MM.1S (cell line): ENCODE data around the gene FAM107B.

ENCODE experiments used
- DNase-seq: peaks from one replicate; pipeline ENCODE4 v3.0.0-alpha.2; 2015
- H2AFZ ChIP-seq: fragments of 300-600 bp; sonication (generic); 2 replicates; pipeline ENCODE4 v1.6.0; 2016; ENCODE audit warnings: antibody characterized with exemption, low read length
- H3F3A ChIP-seq: fragments of 300-600 bp; sonication (generic); 2 replicates; pipeline ENCODE4 v1.6.1; 2016; ENCODE audit warnings: mild to moderate bottlenecking, antibody characterized with exemption, low read length, moderate library complexity, mixed read lengths; ENCODE audit not compliant: insufficient read depth
- H3K27ac ChIP-seq: fragments of 300-600 bp; sonication (generic); 2 replicates; pipeline ENCODE4 v1.5.1; 2016; ENCODE audit warnings: mild to moderate bottlenecking, low read length
- H3K27me3 ChIP-seq: fragments of 300-600 bp; sonication (generic); replicated peaks from 2 replicates; pipeline ENCODE4 v1.6.0; 2016; ENCODE audit warnings: low read length; ENCODE audit not compliant: insufficient read depth
- H3K36me3 ChIP-seq: fragments of 300-600 bp; sonication (generic); replicated peaks from 2 replicates; pipeline ENCODE4 v1.6.1; 2016; ENCODE audit warnings: mild to moderate bottlenecking, low read length, mixed read lengths; ENCODE audit not compliant: insufficient read depth
- H3K4me1 ChIP-seq: fragments of 300-600 bp; sonication (generic); 2 replicates; pipeline ENCODE4 v1.6.1; 2016; ENCODE audit warnings: low read length, mixed read lengths
- H3K4me2 ChIP-seq: fragments of 300-600 bp; sonication (generic); 2 replicates; pipeline ENCODE4 v1.6.0; 2016; ENCODE audit warnings: low read depth, low read length
- H3K4me3 ChIP-seq: fragments of 300-600 bp; sonication (generic); 2 replicates; pipeline ENCODE4 v1.5.1; 2016; ENCODE audit warnings: low read length, mixed read lengths
- H3K79me2 ChIP-seq: fragments of 300-600 bp; sonication (generic); 2 replicates; pipeline ENCODE4 v1.6.1; 2016; ENCODE audit warnings: mixed run types, low read length, mixed read lengths
- H3K9ac ChIP-seq: fragments of 300-600 bp; sonication (generic); 2 replicates; pipeline ENCODE4 v1.6.1; 2016; ENCODE audit warnings: low read length, mixed read lengths
- H3K9me2 ChIP-seq: fragments of 300-600 bp; sonication (generic); replicated peaks from 2 replicates; pipeline ENCODE4 v1.6.1; 2016; ENCODE audit warnings: mild to moderate bottlenecking, low read length, mixed read lengths; ENCODE audit not compliant: insufficient read depth
- H3K9me3 ChIP-seq: fragments of 300-600 bp; sonication (generic); replicated peaks from 2 replicates; pipeline ENCODE4 v1.6.1; 2016; ENCODE audit warnings: mild to moderate bottlenecking, low read length, mixed read lengths; ENCODE audit not compliant: insufficient read depth
- H4K20me1 ChIP-seq: fragments of 300-600 bp; sonication (generic); 2 replicates; pipeline ENCODE4 v1.6.1; 2016; ENCODE audit warnings: mild to moderate bottlenecking, low read length, moderate library complexity, mixed read lengths; ENCODE audit not compliant: insufficient read depth
- EZH2 ChIP-seq: fragments of 300-600 bp; sonication (generic); optimal IDR thresholded peaks from 2 replicates; pipeline ENCODE3; 2017; ENCODE audit warnings: low read depth, mild to moderate bottlenecking, antibody characterized with exemption, low read length, mixed read lengths
- EZH2phosphoT487 ChIP-seq: fragments of 300-600 bp; sonication (generic); IDR thresholded peaks from 2 replicates; pipeline ENCODE4 v1.6.1; 2018; ENCODE audit warnings: antibody characterized with exemption, low read length
- TF ChIP-seq, protein P1 (sequence below): fragments of 300-600 bp; sonication (generic); IDR thresholded peaks from 2 replicates; pipeline ENCODE4 v1.5.1; 2016; ENCODE audit warnings: antibody characterized with exemption, low read length, mixed read lengths

FAM107B gene

DNA sequence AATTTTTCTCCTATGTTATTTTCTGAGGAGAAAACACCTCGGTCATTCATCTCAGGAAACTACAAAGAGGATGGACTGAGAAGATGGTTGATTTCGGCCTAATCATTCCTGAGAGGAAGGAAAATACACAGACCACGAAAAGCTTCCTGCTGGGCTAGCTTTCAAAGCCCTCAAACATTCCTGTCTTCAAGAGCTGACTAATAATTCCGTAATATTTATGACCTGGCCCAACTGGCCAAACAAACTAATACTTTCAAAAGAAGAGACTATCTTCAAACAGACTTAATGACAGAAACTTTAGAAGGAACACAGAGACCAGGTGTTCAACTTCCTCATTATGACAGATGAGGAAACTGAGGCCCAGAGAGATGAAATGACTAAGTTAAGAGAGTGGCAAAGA is 228.9 kb downstream of the FAM107B start:
- H3K4me3 ChIP-seq, result no peak overlapping the region
- no peaks in the 10 kb centered on the region for H3F3A ChIP-seq
- H2AFZ ChIP-seq, result no peak overlapping the region
- H3K27ac ChIP-seq, result no peak overlapping the region
- H3K27me3 ChIP-seq, result no peaks in the 10 kb centered on the region
- 0 out of 2 replicates have a peak, but pooled peaks cover 8% of the 10 kb centered on the region for H3K4me1 ChIP-seq
- no peaks in the 10 kb centered on the region for H3K9me2 ChIP-seq
- H3K79me2 ChIP-seq, result peaks cover 100% of the 10 kb centered on the region
- no peak for TF ChIP-seq EZH2
- TF ChIP-seq EZH2phosphoT487, result no peak
- TF ChIP-seq, protein P1, sequence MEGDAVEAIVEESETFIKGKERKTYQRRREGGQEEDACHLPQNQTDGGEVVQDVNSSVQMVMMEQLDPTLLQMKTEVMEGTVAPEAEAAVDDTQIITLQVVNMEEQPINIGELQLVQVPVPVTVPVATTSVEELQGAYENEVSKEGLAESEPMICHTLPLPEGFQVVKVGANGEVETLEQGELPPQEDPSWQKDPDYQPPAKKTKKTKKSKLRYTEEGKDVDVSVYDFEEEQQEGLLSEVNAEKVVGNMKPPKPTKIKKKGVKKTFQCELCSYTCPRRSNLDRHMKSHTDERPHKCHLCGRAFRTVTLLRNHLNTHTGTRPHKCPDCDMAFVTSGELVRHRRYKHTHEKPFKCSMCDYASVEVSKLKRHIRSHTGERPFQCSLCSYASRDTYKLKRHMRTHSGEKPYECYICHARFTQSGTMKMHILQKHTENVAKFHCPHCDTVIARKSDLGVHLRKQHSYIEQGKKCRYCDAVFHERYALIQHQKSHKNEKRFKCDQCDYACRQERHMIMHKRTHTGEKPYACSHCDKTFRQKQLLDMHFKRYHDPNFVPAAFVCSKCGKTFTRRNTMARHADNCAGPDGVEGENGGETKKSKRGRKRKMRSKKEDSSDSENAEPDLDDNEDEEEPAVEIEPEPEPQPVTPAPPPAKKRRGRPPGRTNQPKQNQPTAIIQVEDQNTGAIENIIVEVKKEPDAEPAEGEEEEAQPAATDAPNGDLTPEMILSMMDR, result no peak
- no peaks in the 10 kb centered on the region for H4K20me1 ChIP-seq
- no peak for DNase-seq
- no peaks in the 10 kb centered on the region; the same call in none of the 2 replicates for H3K36me3 ChIP-seq
- no peaks in the 10 kb centered on the region for H3K9me3 ChIP-seq
- H3K9ac ChIP-seq, result no peak overlapping the region
- no peak overlapping the region for H3K4me2 ChIP-seq

GRCh38 chr10:14543904-14544210 is 230.8 kb downstream of the FAM107B start:
- Histone ChIP-seq H3F3A (no peaks in the 10 kb centered on the region), H3K9me2 (no peaks in the 10 kb centered on the region), H3K9me3 (no peaks in the 10 kb centered on the region), H3K36me3 (no peaks in the 10 kb centered on the region; the same call in none of the 2 replicates), H3K27me3 (no peaks in the 10 kb centered on the region), H3K79me2 (peaks cover 100% of the 10 kb centered on the region), H3K4me1 (peaks cover 13% of the 10 kb centered on the region; the same call in 1 of the 2 replicates), H3K27ac (peak overlapping the region; percentile 57; the same call in 1 of the 2 replicates), H2AFZ (no peak overlapping the region), H3K4me3 (no peak overlapping the region), H3K4me2 (peak overlapping the region; percentile 16; the same call in 1 of the 2 replicates), H4K20me1 (no peaks in the 10 kb centered on the region), H3K9ac (no peak overlapping the region; the same call in 1 of the 2 replicates)
- DNase-seq, result no peak
- TF ChIP-seq EZH2phosphoT487 (no peak), EZH2 (no peak)
- TF ChIP-seq, protein P1, result no peak

DNA sequence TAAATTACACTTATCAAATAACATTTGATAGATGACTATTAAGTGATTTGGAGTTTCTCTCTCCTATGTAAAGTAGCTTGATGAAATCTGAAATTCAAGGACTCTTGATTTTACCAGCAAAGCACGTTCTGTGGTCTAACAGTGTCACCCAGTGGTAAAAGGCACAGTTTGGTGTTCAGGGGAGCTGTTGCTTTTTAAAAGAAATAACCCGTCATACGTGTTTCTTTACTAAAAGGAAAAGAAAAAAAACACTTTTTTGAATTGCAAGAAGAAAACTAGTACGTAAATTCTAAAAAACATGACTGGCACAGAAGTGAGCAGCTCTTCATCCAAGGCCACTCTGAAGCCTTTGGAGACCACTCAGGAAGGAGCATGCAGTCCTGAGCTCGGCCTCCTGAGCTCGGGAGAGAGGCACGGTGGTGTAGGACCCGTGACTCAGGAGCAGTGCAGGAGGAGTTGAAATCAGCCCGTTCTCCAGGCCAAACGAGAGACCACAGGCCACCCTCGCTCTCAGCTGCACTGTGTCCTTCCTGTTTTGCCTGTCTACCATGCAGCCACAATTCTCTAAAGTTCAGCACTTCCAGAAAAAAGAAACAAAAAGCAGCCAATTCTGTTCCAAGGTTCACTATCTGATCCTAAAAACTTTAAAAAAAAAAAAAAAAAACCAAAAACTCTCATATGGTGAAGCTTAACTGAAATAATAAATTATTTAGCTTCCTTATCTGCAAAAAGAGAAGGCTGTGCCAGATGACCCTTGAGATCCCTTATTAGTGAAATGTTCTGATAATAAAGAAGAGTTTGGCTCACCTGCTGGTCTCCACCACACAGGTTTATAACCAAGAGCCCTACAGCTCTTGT is 231.4 kb downstream of the FAM107B start:
- H3K9me2 ChIP-seq, result no peaks in the 10 kb centered on the region
- no peaks in the 10 kb centered on the region for H3K9me3 ChIP-seq
- no peaks in the 10 kb centered on the region for H3K27me3 ChIP-seq
- H3K79me2 ChIP-seq, result peaks cover 100% of the 10 kb centered on the region
- H3K4me1 ChIP-seq, result peaks cover 13% of the 10 kb centered on the region; the same call in 1 of the 2 replicates
- no peaks in the 10 kb centered on the region for H4K20me1 ChIP-seq
- DNase-seq, result peak; percentile 33
- H3F3A ChIP-seq, result no peaks in the 10 kb centered on the region
- H3K4me3 ChIP-seq, result no peak overlapping the region
- peak overlapping the region; percentile 57; the same call in 1 of the 2 replicates for H3K27ac ChIP-seq
- no peak overlapping the region for H2AFZ ChIP-seq
- H3K4me2 ChIP-seq, result peak overlapping the region; percentile 16; the same call in 1 of the 2 replicates
- TF ChIP-seq, protein P1, result peak; percentile 28
- TF ChIP-seq EZH2phosphoT487 (no peak), EZH2 (no peak)
- no peaks in the 10 kb centered on the region; the same call in none of the 2 replicates for H3K36me3 ChIP-seq
- H3K9ac ChIP-seq, result no peak overlapping the region; the same call in 1 of the 2 replicates
